Spleen (tissue), 11 donors: ENCODE results near the gene WSCD2. TPM values are rescaled to one million over a fixed set of nuclear protein-coding genes. Genes with fewer than 3 reads are reported as not detected.

ENCODE experiments used
- DNase-seq: peaks from one replicate; pipeline ENCODE4 v3.0.0-alpha.2; 2020
- H3K27ac ChIP-seq, 8 donors: fragments of 200-600 bp; sonication (generic) in 7 of 8; 1 replicate in 4 of 8; 2 replicates in 4 of 8; pipeline versions ENCODE4 v1.5.0 to v1.8.0; 2016 to 2021; ENCODE audit warnings: inconsistent platforms in 4 of 8, mild to moderate bottlenecking in 4 of 8, moderate library complexity in 1 of 8
- H3K27me3 ChIP-seq, 7 donors: fragments of 200-600 bp; sonication (generic) in 6 of 7; replicated peaks in 1 of 7; 1 replicate in 4 of 7; 2 replicates in 3 of 7; pipeline versions ENCODE4 v1.5.0 to v1.8.0; 2016 to 2021; ENCODE audit warnings: inconsistent platforms in 3 of 7, mild to moderate bottlenecking in 1 of 7
- H3K36me3 ChIP-seq, 6 donors: fragments of 200-600 bp; sonication (generic) in 5 of 6; 1 replicate in 4 of 6; 2 replicates in 2 of 6; pipeline versions ENCODE4 v1.5.0 to v1.8.0; 2016 to 2021; ENCODE audit warnings: inconsistent platforms in 2 of 6
- H3K4me1 ChIP-seq, 6 donors: fragments of 200-600 bp; sonication (generic) in 5 of 6; 1 replicate in 3 of 6; 2 replicates in 3 of 6; pipeline versions ENCODE4 v1.5.0 to v1.8.0; 2016 to 2021; ENCODE audit warnings: inconsistent platforms in 3 of 6
- H3K4me3 ChIP-seq, 8 donors: fragments of 200-600 bp; sonication (generic) in 7 of 8; 1 replicate in 4 of 8; 2 replicates in 4 of 8; pipeline versions ENCODE4 v1.5.0 to v1.8.0; 2016 to 2021; ENCODE audit warnings: inconsistent platforms in 4 of 8, mild to moderate bottlenecking in 4 of 8, moderate library complexity in 2 of 8
- H3K9me3 ChIP-seq, 8 donors: fragments of 200-600 bp; sonication (generic) in 7 of 8; 1 replicate in 4 of 8; 2 replicates in 4 of 8; pipeline versions ENCODE4 v1.5.0 to v1.8.0; 2016 to 2021; ENCODE audit warnings: inconsistent platforms in 4 of 8
- CTCF ChIP-seq, 11 experiments: fragments of 200-600 bp in 7 of 11; fragments of 450-650 bp in 4 of 11; sonication (generic) in 4 of 11; IDR thresholded peaks in 8 of 11; conservative IDR thresholded peaks in 3 of 11; 1 replicate in 7 of 11; 2 replicates in 4 of 11; pipeline versions ENCODE4 v1.4.0 to v1.8.0; 2016 to 2021; ENCODE audit warnings: antibody characterized with exemption in 11 of 11, inconsistent platforms in 4 of 11, mild to moderate bottlenecking in 1 of 11
- POLR2A ChIP-seq, 3 donors: fragments of 450-650 bp; IDR thresholded peaks; one replicate each; pipeline ENCODE4 v1.5.1; 2017; ENCODE audit warnings: antibody characterized with exemption in 3 of 3, mild to moderate bottlenecking in 1 of 3
- POLR2AphosphoS5 ChIP-seq, 3 donors: sonication (generic); formaldehyde crosslinking; IDR thresholded peaks; one replicate each; pipeline ENCODE4 v1.5.1; 2017; ENCODE audit warnings: antibody characterized with exemption in 3 of 3
- WGBS, 5 donors: extraction: QIAGEN DNeasy Blood & Tissue Kit in 3 of 5; methylation state at CpG; one replicate each; pipeline versions ENCODE4 v1.1.5 to v1.1.7; 2013 to 2018; 5-methylcytosine and 5-hydroxymethylcytosine counted together
- intact Hi-C: fragments of 100-400 bp; cut with DNase I; formaldehyde crosslinking; loops from one replicate; pipeline ENCODE4 v1.15.0; 2023; ENCODE audit warnings: low total_unique reads
- polyA plus RNA-seq, 3 donors: library from polyadenylated mRNA; stranded (reverse); fragments of 200-250 nt; gene quantifications; one replicate each; pipeline ENCODE4 v1.2.1, GENCODE V29; 2013
- total RNA-seq, 7 donors: library from RNA; depleted of rRNA in 3 of 7; stranded (reverse); fragments of >200 nt in 3 of 7; fragmentation: NEBNext Ultra II Directional in 4 of 7; extraction: Animal tissue kit (Norgen Biotek cat#: 25700) in 4 of 7; gene quantifications; one replicate each; pipeline versions ENCODE4 v1.1.0 to v1.2.1, GENCODE V29; 2016 to 2021
- donor health status: healthy with polysubstance abuse.
- donor health status: DM: no; HTN: no; CAD: no; lungs with moderate emphysema.
- donor health status: DM: no; HTN: no; CAD: no.
- donor health status: Bipolar disorder and iron deficiency.
- donor health status: healthy.
- donor health status: DM: no; HTN: no; CAD: no.
- donor health status: DM: yes; HTN: yes; CAD: no.

The WSCD2 gene
- total and polyA plus RNA-seq, 10 donors = 0.09 to 0.60 (median 0.23) TPM; not detected in 1

DNA sequence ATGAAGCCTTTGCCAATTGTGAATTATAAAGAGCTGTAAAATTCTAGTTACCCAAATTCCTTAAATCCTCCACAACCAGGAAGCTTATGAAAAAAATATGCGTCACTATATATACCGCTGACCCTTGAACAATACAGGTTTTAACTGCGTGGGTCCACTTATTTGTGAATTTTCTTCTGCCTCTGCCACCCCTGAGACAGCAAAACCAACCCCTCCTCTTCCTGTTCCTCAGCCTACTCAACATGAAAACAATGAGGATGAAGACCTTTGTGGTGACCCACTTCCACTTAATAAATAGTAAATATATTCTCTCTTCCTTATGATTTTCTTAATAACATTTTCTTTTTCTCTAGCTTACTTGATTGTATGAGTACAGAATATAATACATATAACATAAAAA, 167.9 kb downstream of the WSCD2 start:
- peaks cover 0 to 52% (median 0%) of the 10 kb centered on the region in 7 donors for H3K27me3 ChIP-seq
- no peak for DNase-seq
- no peak for TF ChIP-seq POLR2A (IDR thresholded peaks at IDR 0.05)
- TF ChIP-seq CTCF (IDR thresholded peaks at IDR 0.05 in 8 of 11, conservative IDR thresholded peaks at IDR 0.05 in 3 of 11) = no peak
- no peak for TF ChIP-seq POLR2AphosphoS5 (IDR thresholded peaks at IDR 0.05)
- peaks cover 0 to 8% (median 0%) of the 10 kb centered on the region in 6 donors for H3K36me3 ChIP-seq
- WGBS, 5 donors = 20 to 41% (median 25%) methylated on average over 3 of the region's 3 CpGs
- peaks cover 0 to 29% (median 5%) of the 10 kb centered on the region in 6 donors for H3K4me1 ChIP-seq
- H3K27ac ChIP-seq = peak overlapping the region in 3 of 8 donors; percentile 48 to 69 (median 67)
- intact Hi-C loops = no loop called here
- no peaks in the 10 kb centered on the region for H3K9me3 ChIP-seq
- no peak overlapping the region for H3K4me3 ChIP-seq

DNA sequence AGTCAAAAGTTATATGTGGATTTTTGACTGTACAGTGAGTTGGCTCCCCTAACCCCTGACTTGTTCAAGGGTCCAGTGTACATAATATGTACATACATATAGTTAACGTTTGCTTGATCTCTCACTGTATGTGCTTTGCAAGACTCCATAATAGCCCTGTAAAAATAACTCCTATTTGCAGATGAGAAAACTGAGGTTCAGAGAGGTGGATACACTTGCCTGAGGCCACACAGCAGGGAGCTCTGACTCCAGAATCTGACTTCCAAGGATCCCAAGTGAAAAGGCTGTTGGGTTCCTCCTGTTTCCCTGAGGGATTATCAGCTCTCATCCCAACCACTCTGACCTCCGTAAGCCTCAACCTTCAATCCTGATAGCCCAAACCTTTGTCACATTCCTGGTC, 168.3 kb downstream of the WSCD2 start:
- Histone ChIP-seq H3K4me1 (peaks cover 0 to 33% (median 8%) of the 10 kb centered on the region in 6 donors), H3K27ac (peak overlapping the region in 3 of 8 donors; percentile 48 to 69 (median 67)), H3K27me3 (peaks cover 0 to 52% (median 0%) of the 10 kb centered on the region in 7 donors), H3K4me3 (no peak overlapping the region), H3K9me3 (no peaks in the 10 kb centered on the region), H3K36me3 (peaks cover 0 to 3% (median 0%) of the 10 kb centered on the region in 6 donors)
- no peak for DNase-seq
- intact Hi-C loops = no loop called here
- WGBS, 5 donors = 87 to 95% (median 90%) methylated on average over 2 of the region's 2 CpGs
- no peak for TF ChIP-seq POLR2A (IDR thresholded peaks at IDR 0.05)
- no peak for TF ChIP-seq CTCF (IDR thresholded peaks at IDR 0.05 in 8 of 11, conservative IDR thresholded peaks at IDR 0.05 in 3 of 11)
- no peak for TF ChIP-seq POLR2AphosphoS5 (IDR thresholded peaks at IDR 0.05)

GRCh38 chr12:108297895-108298760, 169.0 kb downstream of the WSCD2 start:
- H3K27ac ChIP-seq = peak overlapping the region in 5 of 8 donors; percentile 15 to 69 (median 48)

More at GRCh38 chr12:108297895-108298760, 169.0 kb downstream of the WSCD2 start:
- peaks cover 0 to 56% (median 0%) of the 10 kb centered on the region in 7 donors for H3K27me3 ChIP-seq
- 56 to 82% (median 71%) methylated on average over 6 of the region's 6 CpGs for WGBS, 5 donors
- H3K36me3 ChIP-seq = no peaks in the 10 kb centered on the region
- TF ChIP-seq POLR2AphosphoS5 (IDR thresholded peaks at IDR 0.05) = no peak
- no peak for TF ChIP-seq POLR2A (IDR thresholded peaks at IDR 0.05)
- no peak for TF ChIP-seq CTCF (IDR thresholded peaks at IDR 0.05 in 8 of 11, conservative IDR thresholded peaks at IDR 0.05 in 3 of 11)
- H3K4me1 ChIP-seq = peaks cover 0 to 40% (median 12%) of the 10 kb centered on the region in 6 donors
- no peak overlapping the region for H3K4me3 ChIP-seq
- intact Hi-C loops = no loop called here
- DNase-seq = no peak
- no peaks in the 10 kb centered on the region for H3K9me3 ChIP-seq
